HG03060 (cell line): ENCODE data around the gene EGFR.

Source experiments
- ATAC-seq: cut with Tn5 transposase; IDR thresholded peaks from one replicate; pipeline ENCODE4 v1.9.1; 2021; ENCODE audit warnings: low read depth, moderate number of reproducible peaks; ENCODE audit not compliant: unreplicated experiment

The EGFR gene

GRCh38 chr7:55018361-55019190, at the start of gene EGFR:
TSS of gene EGFR (plus strand) at chr7:55019017. CDS start at chr7:55019278, 261 bp downstream.
- ATAC-seq = no peak

GRCh38 chr7:54969208-54969967, 49.4 kb upstream of the EGFR start:
- no peak for ATAC-seq

- ATAC-seq = no peak
Measured at GRCh38 chr7:54972733-54973294, 46.0 kb upstream of the EGFR start.

- no peak for ATAC-seq
Measured at GRCh38 chr7:54978364-54979116, 40.3 kb upstream of the EGFR start.

GRCh38 chr7:54980521-54980920, 38.3 kb upstream of the EGFR start:
- ATAC-seq = no peak

GRCh38 chr7:54981913-54982312, 36.9 kb upstream of the EGFR start:
- no peak for ATAC-seq

- no peak for ATAC-seq
Measured at GRCh38 chr7:54985426-54986330, 33.1 kb upstream of the EGFR start.

- ATAC-seq = no peak
Measured at GRCh38 chr7:54986716-54987115, 32.1 kb upstream of the EGFR start.

- no peak for ATAC-seq
Measured at GRCh38 chr7:54987772-54988171, 31.0 kb upstream of the EGFR start.

- ATAC-seq = no peak
Measured at GRCh38 chr7:54988516-54988915, 30.3 kb upstream of the EGFR start.

GRCh38 chr7:54989453-54990225, 29.2 kb upstream of the EGFR start:
- no peak for ATAC-seq

GRCh38 chr7:54991341-54991740, 27.5 kb upstream of the EGFR start:
- ATAC-seq = no peak

GRCh38 chr7:54992871-54993475, 25.8 kb upstream of the EGFR start:
- no peak for ATAC-seq

- ATAC-seq = no peak
Measured at GRCh38 chr7:54995166-54995565, 23.7 kb upstream of the EGFR start.

- ATAC-seq = peak; percentile 77
Measured at GRCh38 chr7:54995610-54996363, 23.0 kb upstream of the EGFR start.

GRCh38 chr7:54996391-54996790, 22.4 kb upstream of the EGFR start:
- ATAC-seq = no peak

- no peak for ATAC-seq
Measured at GRCh38 chr7:55004579-55004978, 14.2 kb upstream of the EGFR start.
